Right kidney (tissue), 1 donor: ENCODE data around the gene RASIP1.

ENCODE experiments used
- DNase-seq: peaks from one replicate; pipeline ENCODE4 v3.0.0-alpha.2; 2016

The RASIP1 gene

GRCh38 chr19:48756686-48757085, 16.3 kb upstream of the RASIP1 start:
- no peak for DNase-seq

GRCh38 chr19:48756212-48756611, 15.8 kb upstream of the RASIP1 start:
- DNase-seq = no peak

GRCh38 chr19:48755787-48756186, 15.4 kb upstream of the RASIP1 start:
- no peak for DNase-seq

GRCh38 chr19:48755084-48755641, 14.8 kb upstream of the RASIP1 start, which contains the start of gene FGF21:
TSS of gene FGF21 (plus strand) at chr19:48755524. CDS start at chr19:48756237, 713 bp downstream.
- no peak for DNase-seq

- DNase-seq = peak; percentile 89
These were observed 12.3 kb upstream of the RASIP1 start, which contains the start of gene FUT1 for GRCh38 chr19:48752496-48753365. TSS of gene FUT1 (minus strand) at chr19:48752641. CDS start at chr19:48751281, 1,360 bp downstream.

GRCh38 chr19:48751845-48752495, 11.6 kb upstream of the RASIP1 start:
- DNase-seq = no peak

GRCh38 chr19:48750771-48751504, 10.5 kb upstream of the RASIP1 start:
- no peak for DNase-seq

GRCh38 chr19:48750351-48750750, 9.9 kb upstream of the RASIP1 start:
- no peak for DNase-seq

- DNase-seq = no peak
These were observed 9.3 kb upstream of the RASIP1 start for GRCh38 chr19:48749571-48750198.

- DNase-seq = peak; percentile 90
These were observed 6.5 kb upstream of the RASIP1 start, which contains the start of gene IZUMO1 for GRCh38 chr19:48746738-48747575. TSS of gene IZUMO1 (minus strand) at chr19:48746909. CDS start at chr19:48745859, 1,050 bp downstream.

GRCh38 chr19:48746110-48746509, 5.7 kb upstream of the RASIP1 start:
- no peak for DNase-seq

- DNase-seq = peak; percentile 46
These were observed 5.0 kb upstream of the RASIP1 start for GRCh38 chr19:48745208-48745995.

- DNase-seq = no peak
These were observed 1.7 kb upstream of the RASIP1 start for GRCh38 chr19:48742096-48742495.

- no peak for DNase-seq
These were observed 954 bp upstream of the RASIP1 start for GRCh38 chr19:48741129-48741999.

GRCh38 chr19:48739404-48740163, 826 bp downstream of the RASIP1 start:
- DNase-seq = peak; percentile 27

GRCh38 chr19:48738557-48739403, 1.6 kb downstream of the RASIP1 start:
- DNase-seq = peak; percentile 83

- no peak for DNase-seq
These were observed 2.9 kb downstream of the RASIP1 start for GRCh38 chr19:48737360-48737998.
